SU-DHL-6 (cell line): ENCODE data around the gene KIZ.

Experiments used
- H2AFZ ChIP-seq: fragments of 200-600 bp; sonication (generic); 2 replicates; pipeline ENCODE4 v1.6.1; 2014; ENCODE audit warnings: low read depth, mild to moderate bottlenecking, moderate library complexity, mixed read lengths, antibody characterized with exemption, low read length; ENCODE audit not compliant: severe bottlenecking
- H3F3A ChIP-seq: fragments of 200-600 bp; shearing (Covaris generic); 2 replicates; pipeline ENCODE4 v1.6.0; 2016; ENCODE audit warnings: antibody characterized with exemption, mild to moderate bottlenecking; ENCODE audit not compliant: insufficient read depth
- H3K27ac ChIP-seq: fragments of 200-600 bp; sonication (generic); 2 replicates; pipeline ENCODE4 v1.5.1; 2016; ENCODE audit warnings: low read depth, mild to moderate bottlenecking, low read length, moderate library complexity, mixed read lengths
- H3K27me3 ChIP-seq: fragments of 200-600 bp; sonication (generic), shearing (Covaris generic); 2 replicates; pipeline ENCODE4 v1.6.0; 2014; ENCODE audit warnings: mild to moderate bottlenecking, low read length
- H3K36me3 ChIP-seq: fragments of 200-600 bp; sonication (generic); 2 replicates; pipeline ENCODE4 v1.6.1; 2014; ENCODE audit warnings: mild to moderate bottlenecking, low read length, mixed read lengths
- H3K4me2 ChIP-seq: fragments of 300-600, 200-600 bp; shearing (Covaris generic), sonication (generic); 2 replicates; pipeline ENCODE4 v1.6.0; 2014; ENCODE audit warnings: low read length, low read depth, mild to moderate bottlenecking; ENCODE audit not compliant: poor library complexity, severe bottlenecking
- H3K4me3 ChIP-seq: fragments of 200-600 bp; sonication (generic); 2 replicates; pipeline ENCODE4 v1.5.1; 2014; ENCODE audit warnings: antibody characterized with exemption, low read length, mild to moderate bottlenecking, mixed read lengths; ENCODE audit not compliant: insufficient read depth, poor library complexity, severe bottlenecking
- H3K79me2 ChIP-seq: fragments of 200-600 bp; sonication (generic); 2 replicates; pipeline ENCODE4 v1.6.1; 2014; ENCODE audit warnings: mild to moderate bottlenecking, low read length, moderate library complexity; ENCODE audit not compliant: insufficient read depth
- H3K9ac ChIP-seq: fragments of 200-600 bp; sonication (generic); 2 replicates; pipeline ENCODE4 v1.7.0; 2014; ENCODE audit warnings: mild to moderate bottlenecking, low read length
- H3K9me2 ChIP-seq: fragments of 200-600 bp; sonication (generic); replicated peaks from 2 replicates; pipeline ENCODE4 v1.6.1; 2014; ENCODE audit warnings: low read length; ENCODE audit not compliant: insufficient read depth
- H3K9me3 ChIP-seq: fragments of 200-600 bp; sonication (generic); 2 replicates; pipeline ENCODE4 v1.6.1; 2014; ENCODE audit warnings: low read length, mixed read lengths; ENCODE audit not compliant: insufficient read depth
- H4K20me1 ChIP-seq: fragments of 200-600 bp; sonication (generic); 2 replicates; pipeline ENCODE4 v1.6.1; 2014; ENCODE audit warnings: low read depth, mild to moderate bottlenecking, antibody characterized with exemption, low read length, moderate library complexity, mixed read lengths
- CTCF ChIP-seq: fragments of 200-600 bp; sonication (generic); IDR thresholded peaks from one replicate; pipeline ENCODE4 v1.5.1; 2017; ENCODE audit warnings: antibody characterized with exemption, mild to moderate bottlenecking, low read length, moderate library complexity; ENCODE audit not compliant: insufficient read depth, poor library complexity, severe bottlenecking
- EZH2phosphoT487 ChIP-seq: fragments of 200-600 bp; sonication (generic), shearing (Covaris generic); conservative IDR thresholded peaks from 2 replicates; pipeline ENCODE4 v1.6.1; 2018; ENCODE audit warnings: mild to moderate bottlenecking, antibody characterized with exemption, low read length, moderate library complexity, mixed read lengths

Gene KIZ

GRCh38 chr20:21182832-21183563 lies 57.1 kb downstream of the KIZ start:
- no peaks in the 10 kb centered on the region for H3K9me2 ChIP-seq
- H2AFZ ChIP-seq = no peak overlapping the region
- no peaks in the 10 kb centered on the region for H3K79me2 ChIP-seq
- no peak for TF ChIP-seq EZH2phosphoT487
- TF ChIP-seq CTCF = no peak
- no peaks in the 10 kb centered on the region for H3K27me3 ChIP-seq
- H3K9me3 ChIP-seq = no peaks in the 10 kb centered on the region
- H3K36me3 ChIP-seq = no peaks in the 10 kb centered on the region
- no peak overlapping the region for H3K9ac ChIP-seq
- H3F3A ChIP-seq = no peaks in the 10 kb centered on the region
- H3K4me2 ChIP-seq = no peak overlapping the region
- no peak overlapping the region for H3K4me3 ChIP-seq
- no peak overlapping the region for H3K27ac ChIP-seq
- no peaks in the 10 kb centered on the region for H4K20me1 ChIP-seq

GRCh38 chr20:21183722-21184121 lies 57.8 kb downstream of the KIZ start:
- no peaks in the 10 kb centered on the region for H4K20me1 ChIP-seq
- no peak overlapping the region for H3K9ac ChIP-seq
- TF ChIP-seq EZH2phosphoT487 (no peak), CTCF (no peak)
- H3K4me2 ChIP-seq = no peak overlapping the region
- H3K27ac ChIP-seq = no peak overlapping the region
- no peak overlapping the region for H2AFZ ChIP-seq
- no peaks in the 10 kb centered on the region for H3K27me3 ChIP-seq
- no peaks in the 10 kb centered on the region for H3K36me3 ChIP-seq
- H3K79me2 ChIP-seq = no peaks in the 10 kb centered on the region
- no peaks in the 10 kb centered on the region for H3F3A ChIP-seq
- no peak overlapping the region for H3K4me3 ChIP-seq
- no peaks in the 10 kb centered on the region for H3K9me3 ChIP-seq
- H3K9me2 ChIP-seq = no peaks in the 10 kb centered on the region

- no peaks in the 10 kb centered on the region for H3K9me2 ChIP-seq
- H3K9me3 ChIP-seq = no peaks in the 10 kb centered on the region
- H3K36me3 ChIP-seq = no peaks in the 10 kb centered on the region
- no peaks in the 10 kb centered on the region for H3K27me3 ChIP-seq
- no peaks in the 10 kb centered on the region for H3F3A ChIP-seq
- no peak overlapping the region for H3K27ac ChIP-seq
- no peak overlapping the region for H3K9ac ChIP-seq
- no peak overlapping the region for H3K4me3 ChIP-seq
- no peaks in the 10 kb centered on the region for H3K79me2 ChIP-seq
- no peak overlapping the region for H2AFZ ChIP-seq
- TF ChIP-seq CTCF (no peak), EZH2phosphoT487 (no peak)
- no peak overlapping the region for H3K4me2 ChIP-seq
- H4K20me1 ChIP-seq = no peaks in the 10 kb centered on the region
Measured at GRCh38 chr20:21184819-21185218, 58.9 kb downstream of the KIZ start.
